ENCODE data around the gene TRIM32.

- TF ChIP-seq, protein P1, sequence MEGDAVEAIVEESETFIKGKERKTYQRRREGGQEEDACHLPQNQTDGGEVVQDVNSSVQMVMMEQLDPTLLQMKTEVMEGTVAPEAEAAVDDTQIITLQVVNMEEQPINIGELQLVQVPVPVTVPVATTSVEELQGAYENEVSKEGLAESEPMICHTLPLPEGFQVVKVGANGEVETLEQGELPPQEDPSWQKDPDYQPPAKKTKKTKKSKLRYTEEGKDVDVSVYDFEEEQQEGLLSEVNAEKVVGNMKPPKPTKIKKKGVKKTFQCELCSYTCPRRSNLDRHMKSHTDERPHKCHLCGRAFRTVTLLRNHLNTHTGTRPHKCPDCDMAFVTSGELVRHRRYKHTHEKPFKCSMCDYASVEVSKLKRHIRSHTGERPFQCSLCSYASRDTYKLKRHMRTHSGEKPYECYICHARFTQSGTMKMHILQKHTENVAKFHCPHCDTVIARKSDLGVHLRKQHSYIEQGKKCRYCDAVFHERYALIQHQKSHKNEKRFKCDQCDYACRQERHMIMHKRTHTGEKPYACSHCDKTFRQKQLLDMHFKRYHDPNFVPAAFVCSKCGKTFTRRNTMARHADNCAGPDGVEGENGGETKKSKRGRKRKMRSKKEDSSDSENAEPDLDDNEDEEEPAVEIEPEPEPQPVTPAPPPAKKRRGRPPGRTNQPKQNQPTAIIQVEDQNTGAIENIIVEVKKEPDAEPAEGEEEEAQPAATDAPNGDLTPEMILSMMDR (tag by site-specific recombination; IDR thresholded peaks at IDR 0.05) = no peak
- TF ChIP-seq ZNF292 (tag by site-specific recombination; IDR thresholded peaks at IDR 0.05; ENCODE audit: borderline replicate concordance, low read depth) = no peak
- no peak for TF ChIP-seq ZNF121 (tag by site-specific recombination; IDR thresholded peaks at IDR 0.05)
- TF ChIP-seq, protein P2, sequence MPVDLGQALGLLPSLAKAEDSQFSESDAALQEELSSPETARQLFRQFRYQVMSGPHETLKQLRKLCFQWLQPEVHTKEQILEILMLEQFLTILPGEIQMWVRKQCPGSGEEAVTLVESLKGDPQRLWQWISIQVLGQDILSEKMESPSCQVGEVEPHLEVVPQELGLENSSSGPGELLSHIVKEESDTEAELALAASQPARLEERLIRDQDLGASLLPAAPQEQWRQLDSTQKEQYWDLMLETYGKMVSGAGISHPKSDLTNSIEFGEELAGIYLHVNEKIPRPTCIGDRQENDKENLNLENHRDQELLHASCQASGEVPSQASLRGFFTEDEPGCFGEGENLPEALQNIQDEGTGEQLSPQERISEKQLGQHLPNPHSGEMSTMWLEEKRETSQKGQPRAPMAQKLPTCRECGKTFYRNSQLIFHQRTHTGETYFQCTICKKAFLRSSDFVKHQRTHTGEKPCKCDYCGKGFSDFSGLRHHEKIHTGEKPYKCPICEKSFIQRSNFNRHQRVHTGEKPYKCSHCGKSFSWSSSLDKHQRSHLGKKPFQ (tag by site-specific recombination; IDR thresholded peaks at IDR 0.05) = no peak
- TF ChIP-seq ZNF785 (tag by site-specific recombination; IDR thresholded peaks at IDR 0.05) = no peak
- no peak for TF ChIP-seq ZFHX2 (tag by site-specific recombination; conservative IDR thresholded peaks at IDR 0.05)
- no peak for TF ChIP-seq ZNF501 (tag by site-specific recombination; IDR thresholded peaks at IDR 0.05)
- TF ChIP-seq REST (tag by site-specific recombination; IDR thresholded peaks at IDR 0.05) = no peak
- TF ChIP-seq ZNF830 (tag by site-specific recombination; IDR thresholded peaks at IDR 0.05; ENCODE audit: low read depth) = no peak
- TF ChIP-seq SP7 (tag by site-specific recombination; IDR thresholded peaks at IDR 0.05) = no peak
- TF ChIP-seq SP2 (tag by site-specific recombination; IDR thresholded peaks at IDR 0.05) = no peak
- no peak for TF ChIP-seq SCRT2 (tag by site-specific recombination; IDR thresholded peaks at IDR 0.05)
- no peak for TF ChIP-seq ZFP69B (tag by site-specific recombination; IDR thresholded peaks at IDR 0.05)
- TF ChIP-seq ZNF138 (tag by site-specific recombination; IDR thresholded peaks at IDR 0.05; ENCODE audit: borderline replicate concordance) = no peak
Observed at GRCh38 chr9:116705531-116705930, 18.4 kb downstream of the TRIM32 start.

Measured in HEK293 (cell line).